Measurements from ENCODE around the gene DTYMK. TPM values are rescaled to one million over a fixed set of nuclear protein-coding genes. Genes with fewer than 3 reads are reported as not detected.

DTYMK gene
- total and polyA plus RNA-seq, 2 experiments from 2014 or later, result 20.7 to 55.5 TPM

- no peak for DNase-seq (ENCODE audit: low spot score)
- Histone ChIP-seq H3K36me3 (replicated peaks; ENCODE audit: insufficient read depth, low read depth) (no peaks in the 10 kb centered on the region), H3K27me3 (no peaks in the 10 kb centered on the region), H3K9me3 (ENCODE audit: low read depth) (no peaks in the 10 kb centered on the region), H3K9me2 (replicated peaks; ENCODE audit: insufficient read depth) (no peaks in the 10 kb centered on the region), H3K4me3 (no peak overlapping the region), H3K4me2 (no peak overlapping the region), H3K27ac (no peak overlapping the region), H3K4me1 (ENCODE audit: insufficient read depth) (no peaks in the 10 kb centered on the region), H2AFZ (no peak overlapping the region), H4K20me1 (ENCODE audit: insufficient read depth, poor library complexity, severe bottlenecking) (no peaks in the 10 kb centered on the region), H3K79me2 (peaks cover 3% of the 10 kb centered on the region)
- 84% methylated on average over 12 of the region's 12 CpGs for WGBS (ENCODE audit: low lambda C conversion rate, missing lambda C conversion rate)
- TF ChIP-seq CTCF (IDR thresholded peaks at IDR 0.05; ENCODE audit: poor library complexity), result no peak
- TF ChIP-seq EZH2 (IDR thresholded peaks at IDR 0.05; ENCODE audit: borderline replicate concordance), result no peak
- TF ChIP-seq EZH2phosphoT487 (IDR thresholded peaks at IDR 0.05; ENCODE audit: low read depth, severe bottlenecking, unreplicated experiment), result no peak
These were observed 44.2 kb upstream of the DTYMK start for GRCh38 chr2:241730671-241731293.

GRCh38 chr2:241729868-241730267, 43.3 kb upstream of the DTYMK start:
- Histone ChIP-seq H3K27ac (no peak overlapping the region), H3K79me2 (no peaks in the 10 kb centered on the region), H3K9me2 (replicated peaks; ENCODE audit: insufficient read depth) (no peaks in the 10 kb centered on the region), H3K9me3 (ENCODE audit: low read depth) (no peaks in the 10 kb centered on the region), H2AFZ (no peak overlapping the region), H3K4me3 (no peak overlapping the region), H3K27me3 (no peaks in the 10 kb centered on the region), H4K20me1 (ENCODE audit: insufficient read depth, poor library complexity, severe bottlenecking) (no peaks in the 10 kb centered on the region), H3K36me3 (replicated peaks; ENCODE audit: insufficient read depth, low read depth) (no peaks in the 10 kb centered on the region), H3K4me1 (ENCODE audit: insufficient read depth) (no peaks in the 10 kb centered on the region), H3K4me2 (no peak overlapping the region)
- DNase-seq (ENCODE audit: low spot score), result no peak
- TF ChIP-seq EZH2phosphoT487 (IDR thresholded peaks at IDR 0.05; ENCODE audit: low read depth, severe bottlenecking, unreplicated experiment) (no peak), CTCF (IDR thresholded peaks at IDR 0.05; ENCODE audit: poor library complexity) (no peak), EZH2 (IDR thresholded peaks at IDR 0.05; ENCODE audit: borderline replicate concordance) (no peak)
- 94% methylated on average over 6 of the region's 6 CpGs for WGBS (ENCODE audit: low lambda C conversion rate, missing lambda C conversion rate)

- no peak overlapping the region for H3K4me3 ChIP-seq
- H4K20me1 ChIP-seq (ENCODE audit: insufficient read depth, poor library complexity, severe bottlenecking), result no peaks in the 10 kb centered on the region
- no peaks in the 10 kb centered on the region for H3K36me3 ChIP-seq (replicated peaks; ENCODE audit: insufficient read depth, low read depth)
- TF ChIP-seq EZH2phosphoT487 (IDR thresholded peaks at IDR 0.05; ENCODE audit: low read depth, severe bottlenecking, unreplicated experiment) (no peak), CTCF (IDR thresholded peaks at IDR 0.05; ENCODE audit: poor library complexity) (no peak), EZH2 (IDR thresholded peaks at IDR 0.05; ENCODE audit: borderline replicate concordance) (no peak)
- H3K4me1 ChIP-seq (ENCODE audit: insufficient read depth), result no peaks in the 10 kb centered on the region
- DNase-seq (ENCODE audit: low spot score), result no peak
- no peaks in the 10 kb centered on the region for H3K9me3 ChIP-seq (ENCODE audit: low read depth)
- H3K27me3 ChIP-seq, result no peaks in the 10 kb centered on the region
- WGBS (ENCODE audit: low lambda C conversion rate, missing lambda C conversion rate), result 97% methylated on average over 19 of the region's 19 CpGs
- H3K27ac ChIP-seq, result no peak overlapping the region
- no peaks in the 10 kb centered on the region for H3K9me2 ChIP-seq (replicated peaks; ENCODE audit: insufficient read depth)
- H3K79me2 ChIP-seq, result no peaks in the 10 kb centered on the region
- no peak overlapping the region for H2AFZ ChIP-seq
- H3K4me2 ChIP-seq, result no peak overlapping the region
These were observed 42.0 kb upstream of the DTYMK start for GRCh38 chr2:241728627-241729026.

All from hepatocyte (in vitro differentiated cells).